ENCODE results near the gene INVS. TPM values are rescaled to one million over a fixed set of nuclear protein-coding genes. Genes with fewer than 3 reads are reported as not detected.

INVS gene
- total RNA-seq, 1 experiment from 2014 or later, result 21.1 TPM

GRCh38 chr9:100052375-100052774 lies 46.7 kb upstream of the INVS start:
- ATAC-seq (no peak), DNase-seq (ENCODE audit: low read depth, low spot score) (no peak)
- H3K9ac ChIP-seq (ENCODE audit: low read length), result no peak overlapping the region
- intact Hi-C loops (cut with micrococcal nuclease), result no loop called here
- H3K9me3 ChIP-seq (ENCODE audit: control insufficient read depth in 1 of 2, insufficient read depth in 1 of 2, low read depth in 1 of 2, low read length in 2 of 2), result no peaks in the 10 kb centered on the region
- CTCF ChIA-PET, result no interaction called here
- H3K79me2 ChIP-seq (ENCODE audit: insufficient read depth, low read length), result no peaks in the 10 kb centered on the region
- H2AFZ ChIP-seq (ENCODE audit: low read depth, low read length, poor library complexity, severe bottlenecking), result no peak overlapping the region
- TF ChIP-seq TCF7L2 (IDR thresholded peaks at IDR 0.05; ENCODE audit: borderline replicate concordance, extremely low read depth, insufficient read depth, insufficient read length), result no peak
- H3K27me3 ChIP-seq (ENCODE audit: insufficient read depth, low read length), result no peaks in the 10 kb centered on the region
- H3K4me3 ChIP-seq (replicated peaks in 1 of 2; ENCODE audit: low read depth in 1 of 2, low read length in 2 of 2), result no peak overlapping the region
- no peak overlapping the region for H3K27ac ChIP-seq (ENCODE audit: low read depth, low read length)
- no peaks in the 10 kb centered on the region for H3K4me1 ChIP-seq (ENCODE audit: control insufficient read depth in 1 of 2, insufficient read depth in 2 of 2, low read length in 2 of 2)
- H3K36me3 ChIP-seq (ENCODE audit: control insufficient read depth in 1 of 2, insufficient read depth in 2 of 2, low read length in 2 of 2), result no peaks in the 10 kb centered on the region; a peak in 1 of 4 replicates
- RAD21 ChIA-PET (ENCODE audit: low non-redundant PET in 1 of 2, low total read pairs in 2 of 2, uncharacterized antibody in 2 of 2, unreplicated experiment in 2 of 2), result no interaction called here
- BruUV-seq (replicated peaks), result no TSS peak
- H4K20me1 ChIP-seq (ENCODE audit: insufficient read depth), result no peaks in the 10 kb centered on the region
- H3K4me2 ChIP-seq (ENCODE audit: low read length), result no peak overlapping the region
- POLR2A ChIA-PET, result no interaction called here
- no peaks in the 10 kb centered on the region for H3K9me2 ChIP-seq (ENCODE audit: insufficient read depth)

- Histone ChIP-seq H2AFZ (ENCODE audit: low read depth, low read length, poor library complexity, severe bottlenecking) (no peak overlapping the region), H3K36me3 (ENCODE audit: control insufficient read depth in 1 of 2, insufficient read depth in 2 of 2, low read length in 2 of 2) (no peaks in the 10 kb centered on the region), H3K4me3 (replicated peaks in 1 of 2; ENCODE audit: low read depth in 1 of 2, low read length in 2 of 2) (no peak overlapping the region), H3K27me3 (ENCODE audit: insufficient read depth, low read length) (no peaks in the 10 kb centered on the region), H3K4me1 (ENCODE audit: control insufficient read depth in 1 of 2, insufficient read depth in 2 of 2, low read length in 2 of 2) (no peaks in the 10 kb centered on the region), H3K27ac (ENCODE audit: low read depth, low read length) (no peak overlapping the region), H3K4me2 (ENCODE audit: low read length) (no peak overlapping the region), H3K9ac (ENCODE audit: low read length) (no peak overlapping the region), H3K9me2 (ENCODE audit: insufficient read depth) (no peaks in the 10 kb centered on the region), H3K79me2 (ENCODE audit: insufficient read depth, low read length) (peaks cover 1% of the 10 kb centered on the region; the same call in 1 of the 2 replicates), H3K9me3 (ENCODE audit: control insufficient read depth in 1 of 2, insufficient read depth in 1 of 2, low read depth in 1 of 2, low read length in 2 of 2) (no peaks in the 10 kb centered on the region), H4K20me1 (ENCODE audit: insufficient read depth) (no peaks in the 10 kb centered on the region)
- intact Hi-C loops (cut with micrococcal nuclease), result no loop called here
- no TSS peak for BruUV-seq (replicated peaks)
- ChIA-PET RAD21 (ENCODE audit: low non-redundant PET in 1 of 2, low total read pairs in 2 of 2, uncharacterized antibody in 2 of 2, unreplicated experiment in 2 of 2) (no interaction called here), CTCF (no interaction called here), POLR2A (no interaction called here)
- ATAC-seq, result no peak
- no peak for TF ChIP-seq JUND (IDR thresholded peaks at IDR 0.05)
- no peak for TF ChIP-seq CEBPB (IDR thresholded peaks at IDR 0.05; ENCODE audit: low read depth)
- no peak for DNase-seq (ENCODE audit: low read depth, low spot score)
Measured at GRCh38 chr9:100056561-100056960, 42.5 kb upstream of the INVS start.

GRCh38 chr9:100057624-100058023 lies 41.4 kb upstream of the INVS start:
- no peaks in the 10 kb centered on the region for H3K4me1 ChIP-seq (ENCODE audit: control insufficient read depth in 1 of 2, insufficient read depth in 2 of 2, low read length in 2 of 2)
- H4K20me1 ChIP-seq (ENCODE audit: insufficient read depth), result no peaks in the 10 kb centered on the region; the same call in 1 of the 2 replicates
- no peaks in the 10 kb centered on the region for H3K9me2 ChIP-seq (ENCODE audit: insufficient read depth)
- no peak overlapping the region for H3K4me2 ChIP-seq (ENCODE audit: low read length)
- no peaks in the 10 kb centered on the region for H3K36me3 ChIP-seq (ENCODE audit: control insufficient read depth in 1 of 2, insufficient read depth in 2 of 2, low read length in 2 of 2)
- peaks cover 5% of the 10 kb centered on the region; the same call in 1 of the 2 replicates for H3K79me2 ChIP-seq (ENCODE audit: insufficient read depth, low read length)
- H2AFZ ChIP-seq (ENCODE audit: low read depth, low read length, poor library complexity, severe bottlenecking), result no peak overlapping the region
- no peak for ATAC-seq
- H3K9me3 ChIP-seq (ENCODE audit: control insufficient read depth in 1 of 2, insufficient read depth in 1 of 2, low read depth in 1 of 2, low read length in 2 of 2), result no peaks in the 10 kb centered on the region
- no peaks in the 10 kb centered on the region for H3K27me3 ChIP-seq (ENCODE audit: insufficient read depth, low read length)
- ChIA-PET CTCF (no interaction called here), RAD21 (ENCODE audit: low non-redundant PET in 1 of 2, low total read pairs in 2 of 2, uncharacterized antibody in 2 of 2, unreplicated experiment in 2 of 2) (no interaction called here), POLR2A (no interaction called here)
- H3K4me3 ChIP-seq (replicated peaks in 1 of 2; ENCODE audit: low read depth in 1 of 2, low read length in 2 of 2), result no peak overlapping the region
- BruUV-seq (replicated peaks), result no TSS peak
- no peak overlapping the region for H3K27ac ChIP-seq (ENCODE audit: low read depth, low read length)
- DNase-seq (ENCODE audit: low read depth, low spot score), result no peak
- H3K9ac ChIP-seq (ENCODE audit: low read length), result no peak overlapping the region
- intact Hi-C loops (cut with micrococcal nuclease), result no loop called here
- TF ChIP-seq EGR1 (IDR thresholded peaks at IDR 0.05; ENCODE audit: low read depth) (no peak), POLR2A (IDR thresholded peaks at IDR 0.05; ENCODE audit: borderline replicate concordance, extremely low read depth, insufficient read depth, insufficient read length) (no peak), EZH2phosphoT487 (IDR thresholded peaks at IDR 0.05; ENCODE audit: borderline replicate concordance) (no peak), FOSL1 (IDR thresholded peaks at IDR 0.05; ENCODE audit: low read depth) (no peak), ZBTB33 (IDR thresholded peaks at IDR 0.05; ENCODE audit: extremely low read depth, insufficient replicate concordance, low read length) (no peak), RAD21 (IDR thresholded peaks at IDR 0.05; ENCODE audit: low read depth) (no peak), EZH2 (IDR thresholded peaks at IDR 0.05) (no peak), ATF3 (IDR thresholded peaks at IDR 0.05) (no peak), YY1 (IDR thresholded peaks at IDR 0.05; ENCODE audit: extremely low read depth, insufficient replicate concordance, low read depth, low read length) (no peak), JUND (IDR thresholded peaks at IDR 0.05) (no peak), SRF (IDR thresholded peaks at IDR 0.05; ENCODE audit: low read depth) (no peak), SIN3A (IDR thresholded peaks at IDR 0.05; ENCODE audit: low read depth) (no peak)

Measured in HCT116 (cell line).